GM23338 (cell line): Measurements from ENCODE around the gene ATP1A3. TPM values are rescaled to one million over a fixed set of nuclear protein-coding genes. Genes with fewer than 3 reads are reported as not detected.

Experiments
- ATAC-seq: fragments of 200-7000 bp; cut with Tn5 transposase; 3 replicates; pipeline ENCODE4 v1.9.1; 2020
- DNase-seq: peaks from one replicate; pipeline ENCODE4 v3.0.0-alpha.2; 2015; ENCODE audit warnings: low spot score
- H2AFZ ChIP-seq: fragments of 200-600 bp; sonication (generic); 2 replicates; pipeline ENCODE4 v1.8.0; 2016; ENCODE audit warnings: antibody characterized with exemption, mild to moderate bottlenecking, moderate library complexity
- H3F3A ChIP-seq: fragments of 200-600 bp; sonication (generic); replicated peaks from 2 replicates; pipeline ENCODE4 v1.8.0; 2017; ENCODE audit warnings: antibody characterized with exemption, mixed run types, low read depth
- H3K27ac ChIP-seq: fragments of 200-600 bp; sonication (generic); 2 replicates; pipeline ENCODE4 v1.6.1; 2016; ENCODE audit warnings: low read depth
- H3K27me3 ChIP-seq: fragments of 200-600 bp; sonication (generic); 2 replicates; pipeline ENCODE4 v1.8.0; 2016; ENCODE audit warnings: mild to moderate bottlenecking, mixed run types, moderate library complexity; ENCODE audit not compliant: insufficient read depth
- H3K36me3 ChIP-seq: fragments of 200-600 bp; sonication (generic); 2 replicates; pipeline ENCODE4 v1.8.0; 2016; ENCODE audit warnings: mild to moderate bottlenecking; ENCODE audit not compliant: insufficient read depth
- H3K4me1 ChIP-seq: fragments of 200-600 bp; sonication (generic); 2 replicates; pipeline ENCODE4 v1.8.0; 2016; ENCODE audit warnings: mild to moderate bottlenecking, moderate library complexity; ENCODE audit not compliant: insufficient read depth
- H3K4me2 ChIP-seq: fragments of 200-600 bp; sonication (generic); 2 replicates; pipeline ENCODE4 v1.7.1; 2017; ENCODE audit warnings: mixed run types
- H3K4me3 ChIP-seq: fragments of 200-600 bp; sonication (generic); 2 replicates; pipeline ENCODE4 v1.6.1; 2016; ENCODE audit warnings: mixed run types
- H3K79me2 ChIP-seq: fragments of 200-600 bp; sonication (generic); replicated peaks from 2 replicates; pipeline ENCODE4 v1.8.0; 2017; ENCODE audit warnings: mild to moderate bottlenecking; ENCODE audit not compliant: insufficient read depth
- H3K9me2 ChIP-seq: fragments of 200-600 bp; sonication (generic); 2 replicates; pipeline ENCODE4 v1.8.0; 2017; ENCODE audit not compliant: insufficient read depth
- H4K20me1 ChIP-seq: fragments of 200-600 bp; sonication (generic); replicated peaks from 2 replicates; pipeline ENCODE4 v1.8.0; 2017; ENCODE audit warnings: mild to moderate bottlenecking; ENCODE audit not compliant: insufficient read depth
- H3K27ac Mint-ChIP-seq: 2 replicates; pipeline ENCODE4 v1.8.0; 2020; ENCODE audit warnings: inconsistent platforms, mild to moderate bottlenecking, moderate library complexity, mixed read lengths
- H3K27me3 Mint-ChIP-seq: 3 replicates; pipeline ENCODE4 v1.8.0; 2022; ENCODE audit warnings: low read depth, mild to moderate bottlenecking, moderate library complexity, mixed read lengths, inconsistent platforms; ENCODE audit not compliant: insufficient read depth, poor library complexity
- H3K36me3 Mint-ChIP-seq: 3 replicates; pipeline ENCODE4 v1.8.0; 2021; ENCODE audit warnings: low read depth, mild to moderate bottlenecking, inconsistent platforms, moderate library complexity, mixed read lengths
- H3K4me1 Mint-ChIP-seq: 3 replicates; pipeline ENCODE4 v1.8.0; 2020; ENCODE audit warnings: mild to moderate bottlenecking, inconsistent platforms, mixed read lengths
- H3K4me3 Mint-ChIP-seq: 3 replicates; pipeline ENCODE4 v1.8.0; 2021; ENCODE audit warnings: moderate library complexity, mild to moderate bottlenecking, inconsistent platforms, mixed read lengths
- H3K9me3 Mint-ChIP-seq: 3 replicates; pipeline ENCODE4 v1.8.0; 2020; ENCODE audit warnings: moderate library complexity, mild to moderate bottlenecking, inconsistent platforms, mixed read lengths
- JUNB ChIP-seq: IDR thresholded peaks from one replicate; pipeline ENCODE4 v1.6.1; 2016; ENCODE audit warnings: antibody characterized with exemption; ENCODE audit not compliant: unreplicated experiment
- POLR2AphosphoS5 ChIP-seq: IDR thresholded peaks from 2 replicates; pipeline ENCODE4 v1.6.1; 2016; ENCODE audit warnings: antibody characterized with exemption, low read depth
- ZNF114 ChIP-seq: fragments of 250-450 bp; sonication (Bioruptor Pico); IDR thresholded peaks from 2 replicates; pipeline ENCODE4 v1.5.0; 2020; ENCODE audit warnings: mild to moderate bottlenecking, moderate library complexity
- ZNF331 ChIP-seq: fragments of 250-450 bp; sonication (Bioruptor Pico); IDR thresholded peaks from 2 replicates; pipeline ENCODE4 v1.5.0; 2020; ENCODE audit warnings: low read depth, mild to moderate bottlenecking, moderate library complexity
- polyA plus RNA-seq: library from polyadenylated mRNA; unstranded; fragments of >200 nt; fragmentation: Nextera tagmentation; extraction: Ambion mirVana; gene quantifications from 2 replicates; pipeline ENCODE4 v1.2.1, GENCODE V29; 2016
- total RNA-seq: library from RNA; depleted of rRNA; stranded (reverse); fragments of >200 nt; shearing (Covaris generic); gene quantifications from 2 replicates; pipeline ENCODE4 v1.2.3, GENCODE V29; 2014
- TF ChIP-seq, protein P1 (sequence below), 2 experiments: fragments of 200-600 bp in 1 of 2; sonication (generic) in 1 of 2; conservative IDR thresholded peaks; 2 replicates each; pipeline versions ENCODE4 v1.5.1 to v1.6.1; 2016 to 2017; ENCODE audit warnings: antibody characterized with exemption in 2 of 2, low read depth in 2 of 2, mild to moderate bottlenecking in 2 of 2, moderate library complexity in 1 of 2
- TF ChIP-seq, protein P2 (sequence below): IDR thresholded peaks from 2 replicates; pipeline ENCODE4 v1.6.1; 2016; ENCODE audit warnings: antibody characterized with exemption
- TF ChIP-seq, protein P3 (sequence below): fragments of 250-450 bp; sonication (Bioruptor Pico); IDR thresholded peaks from 2 replicates; pipeline ENCODE4 v1.5.0; 2020; ENCODE audit warnings: mild to moderate bottlenecking, moderate library complexity

The ATP1A3 gene
- total and polyA plus RNA-seq, 2 experiments from 2014 or later = 11.5 to 37.3 TPM

DNA sequence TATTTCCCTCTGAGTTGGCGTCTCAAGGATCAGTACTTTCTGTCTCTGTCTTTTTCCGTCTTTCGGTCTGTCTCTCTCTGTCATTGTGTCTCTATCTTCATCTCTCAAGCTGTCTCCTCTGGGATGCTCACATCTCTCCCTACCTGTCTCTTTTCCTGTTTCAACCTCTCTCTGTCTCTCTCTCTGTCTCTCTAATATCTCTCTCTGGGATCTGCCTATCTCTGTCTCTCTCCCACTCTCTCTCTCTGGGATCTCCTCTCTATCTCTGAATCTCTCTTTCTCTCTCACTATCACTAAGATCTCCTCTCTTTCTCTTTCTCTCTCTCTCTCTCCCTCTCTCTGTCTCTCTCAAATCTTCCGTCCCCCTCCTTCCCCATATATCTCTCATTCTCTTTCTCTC lies 4.0 kb downstream of the ATP1A3 start (continued):
- TF ChIP-seq, protein P1, sequence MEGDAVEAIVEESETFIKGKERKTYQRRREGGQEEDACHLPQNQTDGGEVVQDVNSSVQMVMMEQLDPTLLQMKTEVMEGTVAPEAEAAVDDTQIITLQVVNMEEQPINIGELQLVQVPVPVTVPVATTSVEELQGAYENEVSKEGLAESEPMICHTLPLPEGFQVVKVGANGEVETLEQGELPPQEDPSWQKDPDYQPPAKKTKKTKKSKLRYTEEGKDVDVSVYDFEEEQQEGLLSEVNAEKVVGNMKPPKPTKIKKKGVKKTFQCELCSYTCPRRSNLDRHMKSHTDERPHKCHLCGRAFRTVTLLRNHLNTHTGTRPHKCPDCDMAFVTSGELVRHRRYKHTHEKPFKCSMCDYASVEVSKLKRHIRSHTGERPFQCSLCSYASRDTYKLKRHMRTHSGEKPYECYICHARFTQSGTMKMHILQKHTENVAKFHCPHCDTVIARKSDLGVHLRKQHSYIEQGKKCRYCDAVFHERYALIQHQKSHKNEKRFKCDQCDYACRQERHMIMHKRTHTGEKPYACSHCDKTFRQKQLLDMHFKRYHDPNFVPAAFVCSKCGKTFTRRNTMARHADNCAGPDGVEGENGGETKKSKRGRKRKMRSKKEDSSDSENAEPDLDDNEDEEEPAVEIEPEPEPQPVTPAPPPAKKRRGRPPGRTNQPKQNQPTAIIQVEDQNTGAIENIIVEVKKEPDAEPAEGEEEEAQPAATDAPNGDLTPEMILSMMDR (conservative IDR thresholded peaks at IDR 0.05; ENCODE audit: low read depth in 2 of 2) = no peak
- TF ChIP-seq POLR2AphosphoS5 (no peak), ZNF331 (CRISPR knock-in tag) (no peak)

DNA sequence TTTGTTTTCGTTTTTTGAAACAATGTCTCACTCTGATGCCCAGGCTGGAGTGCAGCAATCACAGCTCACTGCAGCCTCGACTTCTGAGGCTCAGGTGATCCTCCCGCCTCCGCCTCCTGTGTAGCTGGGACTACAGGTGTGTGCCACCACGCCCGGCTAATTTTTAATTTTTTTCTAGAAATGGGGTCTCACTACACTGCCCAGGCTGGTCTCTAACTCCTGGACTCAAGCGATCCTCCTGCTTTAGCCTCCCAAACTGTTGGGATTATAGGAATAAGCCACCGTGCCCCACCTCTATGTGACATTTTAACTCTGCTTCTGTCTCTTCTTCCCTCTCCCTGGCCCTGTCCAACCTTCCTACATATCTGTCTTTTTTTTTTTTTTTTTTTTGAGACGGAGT lies 5.1 kb downstream of the ATP1A3 start:
- peaks cover 12% of the 10 kb centered on the region for H3K27me3 Mint-ChIP-seq
- no peak overlapping the region for H3K27ac Mint-ChIP-seq
- H3K27me3 ChIP-seq = peaks cover 6% of the 10 kb centered on the region; the same call in 1 of the 2 replicates

More for the DNA sequence above, 5.1 kb downstream of the ATP1A3 start:
- no peaks in the 10 kb centered on the region for H3K9me3 Mint-ChIP-seq
- H3K4me3 Mint-ChIP-seq = no peak overlapping the region
- peaks cover 18% of the 10 kb centered on the region; the same call in 2 of the 3 replicates for H3K36me3 Mint-ChIP-seq
- TF ChIP-seq, protein P2, sequence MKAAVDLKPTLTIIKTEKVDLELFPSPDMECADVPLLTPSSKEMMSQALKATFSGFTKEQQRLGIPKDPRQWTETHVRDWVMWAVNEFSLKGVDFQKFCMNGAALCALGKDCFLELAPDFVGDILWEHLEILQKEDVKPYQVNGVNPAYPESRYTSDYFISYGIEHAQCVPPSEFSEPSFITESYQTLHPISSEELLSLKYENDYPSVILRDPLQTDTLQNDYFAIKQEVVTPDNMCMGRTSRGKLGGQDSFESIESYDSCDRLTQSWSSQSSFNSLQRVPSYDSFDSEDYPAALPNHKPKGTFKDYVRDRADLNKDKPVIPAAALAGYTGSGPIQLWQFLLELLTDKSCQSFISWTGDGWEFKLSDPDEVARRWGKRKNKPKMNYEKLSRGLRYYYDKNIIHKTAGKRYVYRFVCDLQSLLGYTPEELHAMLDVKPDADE = no peak
- TF ChIP-seq ZNF114 (CRISPR knock-in tag) = no peak
- TF ChIP-seq JUNB = no peak
- TF ChIP-seq, protein P3, sequence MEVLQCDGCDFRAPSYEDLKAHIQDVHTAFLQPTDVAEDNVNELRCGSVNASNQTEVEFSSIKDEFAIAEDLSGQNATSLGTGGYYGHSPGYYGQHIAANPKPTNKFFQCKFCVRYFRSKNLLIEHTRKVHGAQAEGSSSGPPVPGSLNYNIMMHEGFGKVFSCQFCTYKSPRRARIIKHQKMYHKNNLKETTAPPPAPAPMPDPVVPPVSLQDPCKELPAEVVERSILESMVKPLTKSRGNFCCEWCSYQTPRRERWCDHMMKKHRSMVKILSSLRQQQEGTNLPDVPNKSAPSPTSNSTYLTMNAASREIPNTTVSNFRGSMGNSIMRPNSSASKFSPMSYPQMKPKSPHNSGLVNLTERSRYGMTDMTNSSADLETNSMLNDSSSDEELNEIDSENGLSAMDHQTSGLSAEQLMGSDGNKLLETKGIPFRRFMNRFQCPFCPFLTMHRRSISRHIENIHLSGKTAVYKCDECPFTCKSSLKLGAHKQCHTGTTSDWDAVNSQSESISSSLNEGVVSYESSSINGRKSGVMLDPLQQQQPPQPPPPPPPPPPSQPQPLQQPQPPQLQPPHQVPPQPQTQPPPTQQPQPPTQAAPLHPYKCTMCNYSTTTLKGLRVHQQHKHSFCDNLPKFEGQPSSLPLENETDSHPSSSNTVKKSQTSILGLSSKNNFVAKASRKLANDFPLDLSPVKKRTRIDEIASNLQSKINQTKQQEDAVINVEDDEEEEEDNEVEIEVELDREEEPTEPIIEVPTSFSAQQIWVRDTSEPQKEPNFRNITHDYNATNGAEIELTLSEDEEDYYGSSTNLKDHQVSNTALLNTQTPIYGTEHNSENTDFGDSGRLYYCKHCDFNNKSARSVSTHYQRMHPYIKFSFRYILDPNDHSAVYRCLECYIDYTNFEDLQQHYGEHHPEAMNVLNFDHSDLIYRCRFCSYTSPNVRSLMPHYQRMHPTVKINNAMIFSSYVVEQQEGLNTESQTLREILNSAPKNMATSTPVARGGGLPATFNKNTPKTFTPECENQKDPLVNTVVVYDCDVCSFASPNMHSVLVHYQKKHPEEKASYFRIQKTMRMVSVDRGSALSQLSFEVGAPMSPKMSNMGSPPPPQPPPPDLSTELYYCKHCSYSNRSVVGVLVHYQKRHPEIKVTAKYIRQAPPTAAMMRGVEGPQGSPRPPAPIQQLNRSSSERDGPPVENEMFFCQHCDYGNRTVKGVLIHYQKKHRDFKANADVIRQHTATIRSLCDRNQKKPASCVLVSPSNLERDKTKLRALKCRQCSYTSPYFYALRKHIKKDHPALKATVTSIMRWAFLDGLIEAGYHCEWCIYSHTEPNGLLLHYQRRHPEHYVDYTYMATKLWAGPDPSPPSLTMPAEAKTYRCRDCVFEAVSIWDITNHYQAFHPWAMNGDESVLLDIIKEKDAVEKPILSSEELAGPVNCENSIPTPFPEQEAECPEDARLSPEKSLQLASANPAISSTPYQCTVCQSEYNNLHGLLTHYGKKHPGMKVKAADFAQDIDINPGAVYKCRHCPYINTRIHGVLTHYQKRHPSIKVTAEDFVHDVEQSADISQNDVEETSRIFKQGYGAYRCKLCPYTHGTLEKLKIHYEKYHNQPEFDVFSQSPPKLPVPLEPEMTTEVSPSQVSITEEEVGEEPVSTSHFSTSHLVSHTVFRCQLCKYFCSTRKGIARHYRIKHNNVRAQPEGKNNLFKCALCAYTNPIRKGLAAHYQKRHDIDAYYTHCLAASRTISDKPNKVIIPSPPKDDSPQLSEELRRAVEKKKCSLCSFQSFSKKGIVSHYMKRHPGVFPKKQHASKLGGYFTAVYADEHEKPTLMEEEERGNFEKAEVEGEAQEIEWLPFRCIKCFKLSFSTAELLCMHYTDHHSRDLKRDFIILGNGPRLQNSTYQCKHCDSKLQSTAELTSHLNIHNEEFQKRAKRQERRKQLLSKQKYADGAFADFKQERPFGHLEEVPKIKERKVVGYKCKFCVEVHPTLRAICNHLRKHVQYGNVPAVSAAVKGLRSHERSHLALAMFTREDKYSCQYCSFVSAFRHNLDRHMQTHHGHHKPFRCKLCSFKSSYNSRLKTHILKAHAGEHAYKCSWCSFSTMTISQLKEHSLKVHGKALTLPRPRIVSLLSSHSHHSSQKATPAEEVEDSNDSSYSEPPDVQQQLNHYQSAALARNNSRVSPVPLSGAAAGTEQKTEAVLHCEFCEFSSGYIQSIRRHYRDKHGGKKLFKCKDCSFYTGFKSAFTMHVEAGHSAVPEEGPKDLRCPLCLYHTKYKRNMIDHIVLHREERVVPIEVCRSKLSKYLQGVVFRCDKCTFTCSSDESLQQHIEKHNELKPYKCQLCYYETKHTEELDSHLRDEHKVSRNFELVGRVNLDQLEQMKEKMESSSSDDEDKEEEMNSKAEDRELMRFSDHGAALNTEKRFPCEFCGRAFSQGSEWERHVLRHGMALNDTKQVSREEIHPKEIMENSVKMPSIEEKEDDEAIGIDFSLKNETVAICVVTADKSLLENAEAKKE (CRISPR knock-in tag) = no peak
- Histone ChIP-seq H3K79me2 (no peaks in the 10 kb centered on the region), H4K20me1 (peaks cover 3% of the 10 kb centered on the region), H3K36me3 (0 out of 2 replicates have a peak, but pooled peaks cover 3% of the 10 kb centered on the region), H3K9me2 (no peaks in the 10 kb centered on the region), H3K4me1 (peaks cover 9% of the 10 kb centered on the region; the same call in 1 of the 2 replicates), H3K27ac (no peak overlapping the region), H3F3A (0 out of 2 replicates have a peak, but pooled peaks cover 4% of the 10 kb centered on the region), H3K4me3 (no peak overlapping the region), H2AFZ (no peak overlapping the region), H3K4me2 (no peak overlapping the region)
- ATAC-seq = no peak
- no peak for DNase-seq
- peaks cover 9% of the 10 kb centered on the region for H3K4me1 Mint-ChIP-seq
